ENCODE data around the gene ADH5.
"Not testable (repeated sequence)": the region's sequence is repeated elsewhere in the genome, so short reads cannot be mapped to it uniquely, and the experiment has no call there.

The ADH5 gene

DNA sequence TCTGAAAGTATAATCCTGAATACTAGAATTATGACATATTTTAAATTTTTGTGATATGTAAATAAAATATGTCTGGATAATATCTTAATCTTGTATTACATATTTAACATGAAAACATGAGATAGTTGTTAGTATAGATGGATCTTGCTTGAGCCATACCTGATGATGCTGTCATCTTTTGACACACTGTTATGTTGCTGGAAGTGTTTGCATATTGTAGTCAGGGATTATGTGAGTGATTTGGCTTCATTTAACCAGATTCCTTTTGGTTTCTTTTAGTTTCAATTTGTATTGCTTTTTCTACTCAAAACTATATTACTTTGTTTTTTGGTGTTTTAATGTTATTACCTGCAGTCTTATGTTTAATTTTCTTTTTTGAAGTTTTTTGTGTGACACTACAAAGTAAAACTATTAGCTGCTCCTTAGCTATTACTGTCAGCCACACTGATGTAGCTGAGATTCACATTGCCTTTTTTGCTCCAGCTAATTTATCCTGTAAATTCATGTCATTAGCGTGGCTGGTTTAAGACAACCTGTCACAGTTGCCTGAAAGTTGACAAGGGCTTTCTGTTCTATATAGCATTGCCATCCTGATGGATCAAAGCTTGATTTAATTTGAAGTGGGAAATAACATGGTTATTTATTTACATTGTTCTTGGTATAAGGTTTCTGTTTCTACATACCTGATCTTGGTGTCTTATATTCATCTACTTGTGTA is 59.4 kb downstream of the ADH5 start:
- DNase-seq (ENCODE audit: low read depth in 2 of 2), result no peak

DNA sequence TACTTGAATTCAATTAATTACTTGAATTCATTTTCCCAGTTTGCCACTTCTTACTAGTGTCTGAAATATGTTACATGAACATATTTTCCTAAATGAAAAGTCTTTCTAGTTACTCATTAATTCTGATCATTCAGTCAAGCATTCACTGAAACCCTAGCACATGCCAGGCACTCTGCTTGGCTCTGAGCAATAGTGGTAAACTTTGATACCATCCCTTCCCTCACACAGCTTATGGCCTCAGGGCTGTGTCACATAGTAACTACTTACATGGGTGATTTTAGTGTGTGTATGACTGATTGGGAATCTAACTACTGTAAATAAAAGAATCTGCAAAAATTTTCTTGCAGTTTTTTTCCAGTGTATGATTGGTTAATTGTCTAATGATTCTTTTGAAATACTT is 60.4 kb downstream of the ADH5 start:
- DNase-seq (ENCODE audit: low read depth in 2 of 2), result no peak

DNA sequence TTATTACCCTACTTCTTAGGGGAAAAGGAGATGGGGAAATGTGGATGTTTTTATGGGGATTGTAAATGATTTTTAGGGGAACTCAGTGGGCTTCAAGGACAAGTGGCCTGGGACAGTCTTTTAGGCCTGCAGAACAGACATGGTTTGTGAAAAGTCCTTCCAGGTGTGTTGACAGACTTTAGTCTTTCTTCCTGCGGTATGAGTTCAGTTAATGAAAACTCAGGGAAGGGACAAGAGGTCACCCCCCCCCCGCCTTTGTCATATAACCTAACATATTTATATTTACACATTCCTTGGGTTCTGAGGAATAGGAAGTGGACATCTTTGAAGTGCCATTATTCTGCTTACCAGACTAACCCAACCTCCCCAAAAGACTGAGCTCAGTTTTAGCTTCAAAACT is 61.3 kb downstream of the ADH5 start:
- DNase-seq (ENCODE audit: low read depth in 2 of 2), result no peak

DNA sequence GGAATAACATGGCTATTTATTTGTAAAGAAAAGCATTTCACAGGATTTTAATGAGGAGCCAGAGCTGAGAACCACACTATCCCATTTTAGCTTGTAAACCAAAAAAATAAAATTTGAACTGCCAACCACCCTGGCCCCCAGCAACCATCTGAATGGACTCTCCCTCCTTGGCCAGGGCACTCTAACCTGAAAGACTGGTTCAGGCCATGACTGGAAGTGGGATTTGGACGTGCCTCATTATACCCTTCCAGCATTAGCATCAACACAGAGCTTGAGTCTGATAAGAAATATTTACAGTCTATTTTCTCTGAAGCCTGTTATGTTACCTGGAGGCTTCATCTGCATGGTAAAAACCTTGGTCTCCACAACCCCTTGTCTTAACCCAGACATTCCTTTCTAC is 63.1 kb downstream of the ADH5 start:
- no peak for DNase-seq (ENCODE audit: low read depth in 2 of 2)

DNA sequence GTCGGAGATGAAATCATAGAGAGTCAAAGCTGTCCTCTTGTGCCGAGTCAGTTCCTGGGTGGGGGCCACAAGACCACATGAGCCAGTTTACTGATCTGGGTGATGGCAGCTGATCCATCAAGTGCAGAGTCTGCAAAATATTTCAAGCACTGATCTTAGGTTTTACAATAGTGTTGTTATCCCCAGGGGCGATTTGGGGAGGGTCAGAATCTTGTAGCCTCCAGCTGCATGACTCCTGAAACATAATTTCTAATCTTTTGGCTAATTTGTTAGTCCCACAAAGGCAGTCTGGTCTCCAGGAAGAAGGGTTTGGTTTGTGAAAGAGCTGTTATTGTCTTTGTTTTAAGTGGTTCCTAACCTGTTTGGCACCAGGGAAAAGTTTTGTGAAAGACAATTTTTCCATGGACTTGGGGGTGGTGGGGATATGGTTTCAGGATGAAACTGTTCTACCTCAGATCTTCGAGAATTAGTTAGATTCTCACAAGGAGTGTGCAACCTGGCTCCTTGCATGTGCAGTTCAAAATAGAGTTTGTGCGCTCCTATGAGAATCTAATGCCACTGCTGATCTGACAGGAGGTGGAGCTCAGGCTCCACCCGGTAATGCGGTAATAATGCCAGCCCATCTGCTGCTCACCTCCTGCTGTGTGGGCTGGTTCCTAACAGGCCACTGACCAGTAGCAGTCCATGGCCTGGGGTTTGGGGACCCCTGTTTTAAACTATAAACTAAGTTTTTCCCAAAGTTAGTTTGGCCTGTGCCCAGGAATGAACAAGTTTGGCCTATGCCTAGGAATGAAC is 63.9 kb downstream of the ADH5 start:
- no peak for DNase-seq (ENCODE audit: low read depth in 2 of 2)

DNA sequence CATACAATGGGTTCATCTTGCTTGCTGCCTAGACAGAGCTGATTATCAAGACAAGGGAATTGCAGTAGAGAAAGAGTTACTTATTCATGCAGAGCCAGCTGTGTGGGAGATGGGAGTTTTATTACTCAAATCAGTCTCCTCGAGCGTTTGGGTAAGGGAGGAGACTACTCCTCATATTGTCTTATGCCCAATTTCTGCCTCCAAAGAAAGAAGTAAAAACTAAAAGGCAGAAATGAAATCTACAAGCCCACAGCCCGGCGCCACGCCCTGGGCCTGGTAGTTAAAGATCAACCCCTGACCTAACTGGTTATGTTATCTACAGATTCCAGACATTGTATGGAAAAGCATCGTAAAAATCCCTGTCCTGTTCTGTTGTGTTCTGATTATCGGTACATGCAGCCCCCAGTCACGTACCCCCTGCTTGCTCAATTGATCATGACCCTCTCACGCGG is 64.8 kb downstream of the ADH5 start:
- DNase-seq (ENCODE audit: low read depth in 2 of 2), result not testable (repeated sequence)

DNA sequence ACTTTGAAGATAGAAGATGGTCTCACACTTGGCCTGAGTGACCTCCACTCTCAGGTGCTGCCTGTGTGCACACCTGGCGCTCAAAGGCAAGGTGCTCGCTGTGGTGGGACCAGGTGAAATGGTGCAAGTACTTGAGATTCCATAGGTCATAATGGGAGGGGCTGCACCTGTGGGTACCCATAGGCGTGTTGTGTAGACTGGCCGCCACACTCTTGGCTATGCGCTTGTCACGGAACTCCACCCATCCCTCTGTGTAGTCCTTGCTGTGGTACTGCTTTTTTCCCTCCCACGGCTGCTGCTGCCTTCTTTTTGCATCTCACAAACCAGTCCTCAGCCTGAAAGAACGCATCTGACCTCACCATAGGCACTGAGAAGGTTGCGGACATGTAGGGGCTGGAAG is 66.0 kb downstream of the ADH5 start:
- no peak for DNase-seq (ENCODE audit: low read depth in 2 of 2)

DNA sequence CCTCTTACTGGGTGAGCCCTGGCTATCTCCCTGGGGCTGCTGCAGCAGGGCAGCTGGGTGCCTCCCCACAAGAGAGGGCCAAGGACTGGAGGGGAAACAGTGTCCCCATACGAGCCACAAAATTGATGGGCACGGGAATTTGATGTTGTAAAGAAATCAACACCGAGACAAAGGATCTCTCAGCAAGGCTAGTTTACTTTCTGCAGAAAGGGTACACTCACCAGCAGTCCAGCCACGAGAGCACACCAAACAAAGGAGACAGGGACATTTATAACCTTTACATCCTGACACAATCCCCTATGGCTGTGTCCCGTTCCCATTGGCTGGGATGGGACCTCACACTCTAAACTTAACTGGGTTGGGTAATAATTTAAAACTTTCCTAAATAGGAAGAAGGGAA is 67.2 kb downstream of the ADH5 start:
- no peak for DNase-seq (ENCODE audit: low read depth in 2 of 2)

All from stimulated activated CD4-positive, alpha-beta T cell treated with anti-CD3 and anti-CD28 coated beads, Interleukin-1b, Interleukin-23, amount 100 ng/mL, for 1 hour (primary cell).